H1 (cell line): ENCODE data around the gene MAP3K3. TPM values are rescaled to one million over a fixed set of nuclear protein-coding genes. Genes with fewer than 3 reads are reported as not detected.

Experiments used
- CHD1 ChIP-seq: IDR thresholded peaks from 2 replicates; pipeline ENCODE4 v1.6.1; 2012; ENCODE audit warnings: low read depth, low read length, improper control_type of control experiment
- CREB1 ChIP-seq: IDR thresholded peaks from 2 replicates; pipeline ENCODE4 v1.6.1; 2012; ENCODE audit warnings: inconsistent platforms
- JUND ChIP-seq: IDR thresholded peaks from 2 replicates; pipeline ENCODE4 v1.6.1; 2011; ENCODE audit warnings: mild to moderate bottlenecking, improper control_type of control experiment, low read length
- MAX ChIP-seq: IDR thresholded peaks from 2 replicates; pipeline ENCODE4 v1.6.1; 2012; ENCODE audit warnings: inconsistent platforms
- NRF1 ChIP-seq: IDR thresholded peaks from 2 replicates; pipeline ENCODE4 v1.6.1; 2011; ENCODE audit warnings: mild to moderate bottlenecking, low read depth, low read length, improper control_type of control experiment
- POU5F1 ChIP-seq: IDR thresholded peaks from 2 replicates; pipeline ENCODE4 v1.6.1; 2011; ENCODE audit warnings: low read depth, mild to moderate bottlenecking, low read length, moderate library complexity
- SIN3A ChIP-seq, 2 experiments: IDR thresholded peaks in 1 of 2; conservative IDR thresholded peaks in 1 of 2; 2 replicates each; pipeline ENCODE4 v1.6.1; 2011 to 2012; ENCODE audit warnings: low read length in 2 of 2, improper control_type of control experiment in 1 of 2, low read depth in 1 of 2, mild to moderate bottlenecking in 1 of 2
- ZNF274 ChIP-seq: IDR thresholded peaks from 2 replicates; pipeline ENCODE4 v1.7.0; 2012; ENCODE audit warnings: low read length, borderline replicate concordance; ENCODE audit errors: extremely low read depth
- polyA plus RNA-seq, 7 experiments: library from polyadenylated mRNA; depleted of rRNA in 3 of 7; stranded (reverse) in 5 of 7; unstranded in 2 of 7; fragments of >200 nt in 5 of 7; fragments of 200-250 nt in 2 of 7; gene quantifications; 1 replicate in 5 of 7; 2 replicates in 1 of 7; 4 replicates in 1 of 7; pipeline versions ENCODE4 v1.2.1 to v1.2.3, GENCODE V29; 2011 to 2013; ENCODE audit warnings: missing spikeins in 2 of 7, mixed read lengths in 2 of 7
- total RNA-seq: library from RNA; stranded (reverse); fragmentation: NEBNext Ultra II Directional; extraction: Animal tissue kit (Norgen Biotek cat#: 25700); gene quantifications from 2 replicates; pipeline ENCODE4 v1.2.1, GENCODE V29; 2021
- TF ChIP-seq, protein P1 (sequence below): fragments of 300-600 bp; sonication (generic); IDR thresholded peaks from 2 replicates; pipeline ENCODE4 v1.7.1; 2012; ENCODE audit warnings: low read length, moderate library complexity, mild to moderate bottlenecking, inconsistent platforms; ENCODE audit not compliant: insufficient replicate concordance
- TF ChIP-seq, protein P2 (sequence below): IDR thresholded peaks from 2 replicates; pipeline ENCODE4 v1.6.1; 2011; ENCODE audit warnings: low read depth, mild to moderate bottlenecking, low read length; ENCODE audit not compliant: insufficient read depth

The MAP3K3 gene
- total and polyA plus RNA-seq, 2 of the 8 experiments (the other 6 are each of a cell fraction or from before 2014, with no cell fraction given), result 10.3 to 21.0 TPM

- TF ChIP-seq, protein P1, sequence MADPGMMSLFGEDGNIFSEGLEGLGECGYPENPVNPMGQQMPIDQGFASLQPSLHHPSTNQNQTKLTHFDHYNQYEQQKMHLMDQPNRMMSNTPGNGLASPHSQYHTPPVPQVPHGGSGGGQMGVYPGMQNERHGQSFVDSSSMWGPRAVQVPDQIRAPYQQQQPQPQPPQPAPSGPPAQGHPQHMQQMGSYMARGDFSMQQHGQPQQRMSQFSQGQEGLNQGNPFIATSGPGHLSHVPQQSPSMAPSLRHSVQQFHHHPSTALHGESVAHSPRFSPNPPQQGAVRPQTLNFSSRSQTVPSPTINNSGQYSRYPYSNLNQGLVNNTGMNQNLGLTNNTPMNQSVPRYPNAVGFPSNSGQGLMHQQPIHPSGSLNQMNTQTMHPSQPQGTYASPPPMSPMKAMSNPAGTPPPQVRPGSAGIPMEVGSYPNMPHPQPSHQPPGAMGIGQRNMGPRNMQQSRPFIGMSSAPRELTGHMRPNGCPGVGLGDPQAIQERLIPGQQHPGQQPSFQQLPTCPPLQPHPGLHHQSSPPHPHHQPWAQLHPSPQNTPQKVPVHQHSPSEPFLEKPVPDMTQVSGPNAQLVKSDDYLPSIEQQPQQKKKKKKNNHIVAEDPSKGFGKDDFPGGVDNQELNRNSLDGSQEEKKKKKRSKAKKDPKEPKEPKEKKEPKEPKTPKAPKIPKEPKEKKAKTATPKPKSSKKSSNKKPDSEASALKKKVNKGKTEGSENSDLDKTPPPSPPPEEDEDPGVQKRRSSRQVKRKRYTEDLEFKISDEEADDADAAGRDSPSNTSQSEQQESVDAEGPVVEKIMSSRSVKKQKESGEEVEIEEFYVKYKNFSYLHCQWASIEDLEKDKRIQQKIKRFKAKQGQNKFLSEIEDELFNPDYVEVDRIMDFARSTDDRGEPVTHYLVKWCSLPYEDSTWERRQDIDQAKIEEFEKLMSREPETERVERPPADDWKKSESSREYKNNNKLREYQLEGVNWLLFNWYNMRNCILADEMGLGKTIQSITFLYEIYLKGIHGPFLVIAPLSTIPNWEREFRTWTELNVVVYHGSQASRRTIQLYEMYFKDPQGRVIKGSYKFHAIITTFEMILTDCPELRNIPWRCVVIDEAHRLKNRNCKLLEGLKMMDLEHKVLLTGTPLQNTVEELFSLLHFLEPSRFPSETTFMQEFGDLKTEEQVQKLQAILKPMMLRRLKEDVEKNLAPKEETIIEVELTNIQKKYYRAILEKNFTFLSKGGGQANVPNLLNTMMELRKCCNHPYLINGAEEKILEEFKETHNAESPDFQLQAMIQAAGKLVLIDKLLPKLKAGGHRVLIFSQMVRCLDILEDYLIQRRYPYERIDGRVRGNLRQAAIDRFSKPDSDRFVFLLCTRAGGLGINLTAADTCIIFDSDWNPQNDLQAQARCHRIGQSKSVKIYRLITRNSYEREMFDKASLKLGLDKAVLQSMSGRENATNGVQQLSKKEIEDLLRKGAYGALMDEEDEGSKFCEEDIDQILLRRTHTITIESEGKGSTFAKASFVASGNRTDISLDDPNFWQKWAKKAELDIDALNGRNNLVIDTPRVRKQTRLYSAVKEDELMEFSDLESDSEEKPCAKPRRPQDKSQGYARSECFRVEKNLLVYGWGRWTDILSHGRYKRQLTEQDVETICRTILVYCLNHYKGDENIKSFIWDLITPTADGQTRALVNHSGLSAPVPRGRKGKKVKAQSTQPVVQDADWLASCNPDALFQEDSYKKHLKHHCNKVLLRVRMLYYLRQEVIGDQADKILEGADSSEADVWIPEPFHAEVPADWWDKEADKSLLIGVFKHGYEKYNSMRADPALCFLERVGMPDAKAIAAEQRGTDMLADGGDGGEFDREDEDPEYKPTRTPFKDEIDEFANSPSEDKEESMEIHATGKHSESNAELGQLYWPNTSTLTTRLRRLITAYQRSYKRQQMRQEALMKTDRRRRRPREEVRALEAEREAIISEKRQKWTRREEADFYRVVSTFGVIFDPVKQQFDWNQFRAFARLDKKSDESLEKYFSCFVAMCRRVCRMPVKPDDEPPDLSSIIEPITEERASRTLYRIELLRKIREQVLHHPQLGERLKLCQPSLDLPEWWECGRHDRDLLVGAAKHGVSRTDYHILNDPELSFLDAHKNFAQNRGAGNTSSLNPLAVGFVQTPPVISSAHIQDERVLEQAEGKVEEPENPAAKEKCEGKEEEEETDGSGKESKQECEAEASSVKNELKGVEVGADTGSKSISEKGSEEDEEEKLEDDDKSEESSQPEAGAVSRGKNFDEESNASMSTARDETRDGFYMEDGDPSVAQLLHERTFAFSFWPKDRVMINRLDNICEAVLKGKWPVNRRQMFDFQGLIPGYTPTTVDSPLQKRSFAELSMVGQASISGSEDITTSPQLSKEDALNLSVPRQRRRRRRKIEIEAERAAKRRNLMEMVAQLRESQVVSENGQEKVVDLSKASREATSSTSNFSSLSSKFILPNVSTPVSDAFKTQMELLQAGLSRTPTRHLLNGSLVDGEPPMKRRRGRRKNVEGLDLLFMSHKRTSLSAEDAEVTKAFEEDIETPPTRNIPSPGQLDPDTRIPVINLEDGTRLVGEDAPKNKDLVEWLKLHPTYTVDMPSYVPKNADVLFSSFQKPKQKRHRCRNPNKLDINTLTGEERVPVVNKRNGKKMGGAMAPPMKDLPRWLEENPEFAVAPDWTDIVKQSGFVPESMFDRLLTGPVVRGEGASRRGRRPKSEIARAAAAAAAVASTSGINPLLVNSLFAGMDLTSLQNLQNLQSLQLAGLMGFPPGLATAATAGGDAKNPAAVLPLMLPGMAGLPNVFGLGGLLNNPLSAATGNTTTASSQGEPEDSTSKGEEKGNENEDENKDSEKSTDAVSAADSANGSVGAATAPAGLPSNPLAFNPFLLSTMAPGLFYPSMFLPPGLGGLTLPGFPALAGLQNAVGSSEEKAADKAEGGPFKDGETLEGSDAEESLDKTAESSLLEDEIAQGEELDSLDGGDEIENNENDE, result no peak
- TF ChIP-seq, protein P2, sequence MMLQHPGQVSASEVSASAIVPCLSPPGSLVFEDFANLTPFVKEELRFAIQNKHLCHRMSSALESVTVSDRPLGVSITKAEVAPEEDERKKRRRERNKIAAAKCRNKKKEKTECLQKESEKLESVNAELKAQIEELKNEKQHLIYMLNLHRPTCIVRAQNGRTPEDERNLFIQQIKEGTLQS, result no peak
- no peak for TF ChIP-seq SIN3A (conservative IDR thresholded peaks at IDR 0.05 in 1 of 2, IDR thresholded peaks at IDR 0.05 in 1 of 2; ENCODE audit: low read depth in 1 of 2, low read length in 2 of 2)
- TF ChIP-seq POU5F1, result no peak
- no peak for TF ChIP-seq NRF1
- no peak for TF ChIP-seq CREB1
- TF ChIP-seq JUND, result no peak
- TF ChIP-seq MAX, result no peak
- TF ChIP-seq ZNF274, result no peak
- no peak for TF ChIP-seq CHD1
- TF ChIP-seq, all 59 proteins: peak for 0
Observed at GRCh38 chr17:63665527-63666214, 43.5 kb downstream of the MAP3K3 start (continued).
